WTC11 (cell line): ENCODE measurements around the gene THEMIS2. TPM values are rescaled to one million over a fixed set of nuclear protein-coding genes. Genes with fewer than 3 reads are reported as not detected.

Source experiments
- ATAC-seq: fragments of 200-7000 bp; cut with Tn5 transposase; 2 replicates; pipeline ENCODE4 v1.10.0; 2021; ENCODE audit warnings: mild to moderate bottlenecking, moderate library complexity
- CTCF ChIA-PET: fragments of 300-600 bp; sonication (Branson Sonifier 250); formaldehyde crosslinking; loops from one replicate; lab custom pipeline; 2021; ENCODE audit warnings: antibody characterized with exemption; lab: Charles Lee
- POLR2A ChIA-PET: fragments of 350-600 bp; sonication (Branson Sonifier 250); formaldehyde crosslinking; loops from one replicate; lab custom pipeline; 2021; ENCODE audit warnings: antibody characterized with exemption; lab: Charles Lee
- DNase-seq: peaks from one replicate; pipeline ENCODE4 v3.0.0; 2021; ENCODE audit warnings: low spot score
- H3K27ac Mint-ChIP-seq: 2 replicates; pipeline ENCODE4 v1.8.0; 2021; ENCODE audit warnings: mixed read lengths
- H3K27me3 Mint-ChIP-seq: 2 replicates; pipeline ENCODE4 v1.8.0; 2021; ENCODE audit warnings: low read depth, mild to moderate bottlenecking, moderate library complexity, mixed read lengths
- H3K36me3 Mint-ChIP-seq: 2 replicates; pipeline ENCODE4 v1.8.0; 2021; ENCODE audit warnings: mixed read lengths
- H3K4me1 Mint-ChIP-seq: 2 replicates; pipeline ENCODE4 v1.8.0; 2022; ENCODE audit warnings: mixed read lengths
- H3K4me3 Mint-ChIP-seq: 2 replicates; pipeline ENCODE4 v1.8.0; 2021; ENCODE audit warnings: mild to moderate bottlenecking, moderate library complexity, mixed read lengths
- H3K9me3 Mint-ChIP-seq: 2 replicates; pipeline ENCODE4 v1.8.0; 2021; ENCODE audit warnings: mixed read lengths
- ELF4 ChIP-seq: sonication (generic); formaldehyde crosslinking; IDR thresholded peaks from 2 replicates; pipeline ENCODE4 v1.8.1; 2022; ENCODE audit warnings: low read depth, mild to moderate bottlenecking, moderate library complexity, missing genetic modification reagents
- EMX1 ChIP-seq: fragments of 250-450 bp; sonication (Bioruptor Pico); IDR thresholded peaks from 2 replicates; pipeline ENCODE4 v1.8.0; 2021; ENCODE audit warnings: mild to moderate bottlenecking
- FOXJ3 ChIP-seq: sonication (generic); formaldehyde crosslinking; IDR thresholded peaks from 2 replicates; pipeline ENCODE4 v1.9.0; 2021; ENCODE audit warnings: missing genetic modification reagents, mild to moderate bottlenecking, borderline replicate concordance
- GABPB1 ChIP-seq: sonication (generic); formaldehyde crosslinking; IDR thresholded peaks from 2 replicates; pipeline ENCODE4 v1.8.1; 2023; ENCODE audit warnings: mild to moderate bottlenecking, missing genetic modification reagents
- IRF2 ChIP-seq: sonication (generic); formaldehyde crosslinking; IDR thresholded peaks from 2 replicates; pipeline ENCODE4 v1.8.0; 2022; ENCODE audit warnings: low read depth, missing genetic modification reagents, borderline replicate concordance
- KAT7 ChIP-seq: sonication (generic); formaldehyde crosslinking; IDR thresholded peaks from 2 replicates; pipeline ENCODE4 v1.8.1; 2023; ENCODE audit warnings: missing genetic modification reagents, mild to moderate bottlenecking, borderline replicate concordance
- MYBL2 ChIP-seq: sonication (generic); formaldehyde crosslinking; IDR thresholded peaks from 2 replicates; pipeline ENCODE4 v1.8.1; 2023; ENCODE audit warnings: mild to moderate bottlenecking, moderate library complexity, missing genetic modification reagents
- NFATC4 ChIP-seq: fragments of 250-450 bp; sonication (Bioruptor Pico); IDR thresholded peaks from 2 replicates; pipeline ENCODE4 v1.9.0; 2021; ENCODE audit warnings: mild to moderate bottlenecking
- NR2C2 ChIP-seq: sonication (generic); formaldehyde crosslinking; IDR thresholded peaks from 2 replicates; pipeline ENCODE4 v1.8.0; 2022; ENCODE audit warnings: mild to moderate bottlenecking, missing genetic modification reagents
- RELA ChIP-seq: sonication (generic); formaldehyde crosslinking; IDR thresholded peaks from 2 replicates; pipeline ENCODE4 v1.8.1; 2022; ENCODE audit warnings: missing genetic modification reagents, mild to moderate bottlenecking, borderline replicate concordance
- SOX15 ChIP-seq: fragments of 250-450 bp; sonication (Bioruptor Pico); IDR thresholded peaks from 2 replicates; pipeline ENCODE4 v1.9.0; 2021; ENCODE audit warnings: mild to moderate bottlenecking
- TCF7 ChIP-seq: sonication (generic); formaldehyde crosslinking; IDR thresholded peaks from 2 replicates; pipeline ENCODE4 v1.8.0; 2022; ENCODE audit warnings: mild to moderate bottlenecking, low read depth, missing genetic modification reagents, moderate library complexity
- TEAD4 ChIP-seq: sonication (generic); formaldehyde crosslinking; IDR thresholded peaks from 2 replicates; pipeline ENCODE4 v1.8.0; 2022; ENCODE audit warnings: mild to moderate bottlenecking, missing genetic modification reagents
- ZNF138 ChIP-seq: sonication (generic); formaldehyde crosslinking; conservative IDR thresholded peaks from 2 replicates; pipeline ENCODE4 v1.8.1; 2022; ENCODE audit warnings: mild to moderate bottlenecking, moderate library complexity, missing genetic modification reagents
- ZNF263 ChIP-seq: sonication (generic); formaldehyde crosslinking; IDR thresholded peaks from 2 replicates; pipeline ENCODE4 v1.8.1; 2022; ENCODE audit warnings: low read depth, mild to moderate bottlenecking, moderate library complexity, missing genetic modification reagents
- ZNF416 ChIP-seq: fragments of 250-450 bp; sonication (Bioruptor Pico); IDR thresholded peaks from 2 replicates; pipeline ENCODE4 v1.9.0; 2021; ENCODE audit warnings: mild to moderate bottlenecking, inconsistent platforms
- total RNA-seq: library from RNA; stranded (reverse); gene quantifications from 3 replicates; pipeline ENCODE4 v1.2.3, GENCODE V29; 2021
- TF ChIP-seq, protein P1 (sequence below): fragments of 250-450 bp; sonication (Bioruptor Pico); IDR thresholded peaks from 2 replicates; pipeline ENCODE4 v1.9.0; 2021; ENCODE audit warnings: mild to moderate bottlenecking
- TF ChIP-seq, protein P2 (sequence below): sonication (generic); formaldehyde crosslinking; IDR thresholded peaks from 2 replicates; pipeline ENCODE4 v1.8.1; 2023; ENCODE audit warnings: mild to moderate bottlenecking, missing genetic modification reagents, moderate library complexity
- TF ChIP-seq, protein P3 (sequence below): fragments of 200-600 bp; IDR thresholded peaks from 2 replicates; pipeline ENCODE4 v1.8.0; 2022; ENCODE audit warnings: antibody characterized with exemption
- TF ChIP-seq, protein P4 (sequence below): fragments of 250-450 bp; sonication (Bioruptor Pico); IDR thresholded peaks from 2 replicates; pipeline ENCODE4 v1.9.0; 2021; ENCODE audit warnings: moderate library complexity, mild to moderate bottlenecking, inconsistent platforms, borderline replicate concordance
- TF ChIP-seq, protein P5 (sequence below): sonication (generic); formaldehyde crosslinking; conservative IDR thresholded peaks from 2 replicates; pipeline ENCODE4 v1.8.1; 2023; ENCODE audit warnings: mild to moderate bottlenecking, low read depth, missing genetic modification reagents, moderate library complexity
- TF ChIP-seq, protein P6 (sequence below): sonication (generic); formaldehyde crosslinking; IDR thresholded peaks from 2 replicates; pipeline ENCODE4 v1.8.0; 2022; ENCODE audit warnings: mild to moderate bottlenecking, missing genetic modification reagents
- TF ChIP-seq, protein P7 (sequence below): sonication (generic); formaldehyde crosslinking; IDR thresholded peaks from 2 replicates; pipeline ENCODE4 v1.8.1; 2023; ENCODE audit warnings: mild to moderate bottlenecking, missing genetic modification reagents

THEMIS2 gene
- total RNA-seq, 1 experiment from 2014 or later, result 12.7 TPM

DNA sequence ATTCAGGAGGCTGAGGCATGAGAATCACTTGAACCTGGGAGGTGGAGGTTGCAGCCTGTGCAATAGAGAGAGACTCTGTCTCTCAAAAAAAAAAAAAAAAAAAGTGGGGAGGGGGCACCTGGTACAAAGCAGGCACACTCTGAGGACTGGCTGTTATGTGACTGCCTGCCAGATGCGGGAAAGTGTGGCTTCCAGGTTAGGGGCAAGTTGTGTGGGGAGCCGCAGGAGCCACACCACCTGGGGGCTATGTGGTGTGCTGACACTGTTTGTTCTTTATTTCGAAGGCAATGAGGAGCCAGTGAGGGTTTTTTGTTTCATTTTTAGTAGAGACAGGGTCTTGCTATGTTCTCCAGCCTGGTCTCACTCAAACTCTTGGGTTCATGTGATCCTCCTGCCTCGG, 5.7 kb downstream of the THEMIS2 start:
- CTCF ChIA-PET, result interaction anchor here (0.7 to 1.2 kb wide), 3 partner anchors 209 to 1089 kb away, joined by 3 read pairs; no protein-coding TSS in a partner anchor
- TF ChIP-seq, protein P1, sequence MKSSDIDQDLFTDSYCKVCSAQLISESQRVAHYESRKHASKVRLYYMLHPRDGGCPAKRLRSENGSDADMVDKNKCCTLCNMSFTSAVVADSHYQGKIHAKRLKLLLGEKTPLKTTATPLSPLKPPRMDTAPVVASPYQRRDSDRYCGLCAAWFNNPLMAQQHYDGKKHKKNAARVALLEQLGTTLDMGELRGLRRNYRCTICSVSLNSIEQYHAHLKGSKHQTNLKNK (CRISPR knock-in tag), result no peak
- TF ChIP-seq, protein P2, sequence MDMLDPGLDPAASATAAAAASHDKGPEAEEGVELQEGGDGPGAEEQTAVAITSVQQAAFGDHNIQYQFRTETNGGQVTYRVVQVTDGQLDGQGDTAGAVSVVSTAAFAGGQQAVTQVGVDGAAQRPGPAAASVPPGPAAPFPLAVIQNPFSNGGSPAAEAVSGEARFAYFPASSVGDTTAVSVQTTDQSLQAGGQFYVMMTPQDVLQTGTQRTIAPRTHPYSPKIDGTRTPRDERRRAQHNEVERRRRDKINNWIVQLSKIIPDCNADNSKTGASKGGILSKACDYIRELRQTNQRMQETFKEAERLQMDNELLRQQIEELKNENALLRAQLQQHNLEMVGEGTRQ, result no peak
- TF ChIP-seq EMX1 (no peak), RELA (CRISPR knock-in tag) (no peak), NFATC4 (CRISPR knock-in tag) (no peak), SOX15 (no peak), ZNF263 (CRISPR knock-in tag) (no peak), NR2C2 (CRISPR knock-in tag) (no peak), TCF7 (CRISPR knock-in tag) (no peak), GABPB1 (CRISPR knock-in tag) (no peak), ZNF416 (CRISPR knock-in tag) (no peak)
- TF ChIP-seq, protein P3, sequence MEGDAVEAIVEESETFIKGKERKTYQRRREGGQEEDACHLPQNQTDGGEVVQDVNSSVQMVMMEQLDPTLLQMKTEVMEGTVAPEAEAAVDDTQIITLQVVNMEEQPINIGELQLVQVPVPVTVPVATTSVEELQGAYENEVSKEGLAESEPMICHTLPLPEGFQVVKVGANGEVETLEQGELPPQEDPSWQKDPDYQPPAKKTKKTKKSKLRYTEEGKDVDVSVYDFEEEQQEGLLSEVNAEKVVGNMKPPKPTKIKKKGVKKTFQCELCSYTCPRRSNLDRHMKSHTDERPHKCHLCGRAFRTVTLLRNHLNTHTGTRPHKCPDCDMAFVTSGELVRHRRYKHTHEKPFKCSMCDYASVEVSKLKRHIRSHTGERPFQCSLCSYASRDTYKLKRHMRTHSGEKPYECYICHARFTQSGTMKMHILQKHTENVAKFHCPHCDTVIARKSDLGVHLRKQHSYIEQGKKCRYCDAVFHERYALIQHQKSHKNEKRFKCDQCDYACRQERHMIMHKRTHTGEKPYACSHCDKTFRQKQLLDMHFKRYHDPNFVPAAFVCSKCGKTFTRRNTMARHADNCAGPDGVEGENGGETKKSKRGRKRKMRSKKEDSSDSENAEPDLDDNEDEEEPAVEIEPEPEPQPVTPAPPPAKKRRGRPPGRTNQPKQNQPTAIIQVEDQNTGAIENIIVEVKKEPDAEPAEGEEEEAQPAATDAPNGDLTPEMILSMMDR, result no peak
- TF ChIP-seq, protein P4, sequence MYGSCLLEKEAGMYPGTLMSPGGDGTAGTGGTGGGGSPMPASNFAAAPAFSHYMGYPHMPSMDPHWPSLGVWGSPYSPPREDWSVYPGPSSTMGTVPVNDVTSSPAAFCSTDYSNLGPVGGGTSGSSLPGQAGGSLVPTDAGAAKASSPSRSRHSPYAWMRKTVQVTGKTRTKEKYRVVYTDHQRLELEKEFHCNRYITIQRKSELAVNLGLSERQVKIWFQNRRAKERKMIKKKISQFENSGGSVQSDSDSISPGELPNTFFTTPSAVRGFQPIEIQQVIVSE (CRISPR knock-in tag), result no peak
- H3K9me3 Mint-ChIP-seq, result no peaks in the 10 kb centered on the region
- peaks cover 3% of the 10 kb centered on the region for H3K4me1 Mint-ChIP-seq
- H3K27ac Mint-ChIP-seq, result no peak overlapping the region
- H3K27me3 Mint-ChIP-seq, result peaks cover 2% of the 10 kb centered on the region
- POLR2A ChIA-PET, result interaction anchor here (0.6 kb wide), 1 partner anchor 198 kb away, joined by 9 read pairs; no protein-coding TSS in a partner anchor
- ATAC-seq (no peak), DNase-seq (no peak)
- H3K36me3 Mint-ChIP-seq, result 0 out of 2 replicates have a peak, but pooled peaks cover 3% of the 10 kb centered on the region
- H3K4me3 Mint-ChIP-seq, result no peak overlapping the region

DNA sequence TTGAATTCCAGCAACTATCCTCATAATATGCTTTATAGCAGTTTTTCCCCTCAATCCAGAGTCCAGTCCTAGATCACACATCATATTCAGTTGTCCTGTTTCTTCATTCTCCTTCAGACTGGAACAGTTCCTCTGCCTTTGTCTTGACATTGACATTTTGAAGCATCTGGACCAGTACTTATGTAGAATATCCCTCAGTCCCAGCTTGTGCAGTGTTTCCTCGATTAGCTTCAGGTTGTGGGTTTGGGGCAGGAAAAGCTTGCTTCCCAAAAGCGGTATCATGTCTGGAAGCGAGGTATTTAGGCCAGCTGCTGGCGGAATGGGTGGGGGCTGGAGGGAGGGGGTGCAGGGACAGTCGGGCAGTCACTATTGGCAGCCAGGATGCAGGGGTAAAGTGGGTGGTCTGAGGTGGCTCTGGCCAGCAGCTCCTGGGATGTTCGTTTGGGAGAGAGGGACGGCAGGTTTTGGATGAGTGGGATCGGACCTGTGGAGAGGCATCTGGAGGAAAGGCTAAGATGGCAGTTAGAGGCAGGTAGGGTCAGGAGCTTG, 6.5 kb downstream of the THEMIS2 start:
- no peaks in the 10 kb centered on the region for H3K4me1 Mint-ChIP-seq
- no peaks in the 10 kb centered on the region for H3K27me3 Mint-ChIP-seq
- ATAC-seq (no peak), DNase-seq (no peak)
- no peaks in the 10 kb centered on the region for H3K9me3 Mint-ChIP-seq
- no peak for TF ChIP-seq IRF2
- TF ChIP-seq KAT7 (CRISPR knock-in tag), result no peak
- TF ChIP-seq, protein P5, sequence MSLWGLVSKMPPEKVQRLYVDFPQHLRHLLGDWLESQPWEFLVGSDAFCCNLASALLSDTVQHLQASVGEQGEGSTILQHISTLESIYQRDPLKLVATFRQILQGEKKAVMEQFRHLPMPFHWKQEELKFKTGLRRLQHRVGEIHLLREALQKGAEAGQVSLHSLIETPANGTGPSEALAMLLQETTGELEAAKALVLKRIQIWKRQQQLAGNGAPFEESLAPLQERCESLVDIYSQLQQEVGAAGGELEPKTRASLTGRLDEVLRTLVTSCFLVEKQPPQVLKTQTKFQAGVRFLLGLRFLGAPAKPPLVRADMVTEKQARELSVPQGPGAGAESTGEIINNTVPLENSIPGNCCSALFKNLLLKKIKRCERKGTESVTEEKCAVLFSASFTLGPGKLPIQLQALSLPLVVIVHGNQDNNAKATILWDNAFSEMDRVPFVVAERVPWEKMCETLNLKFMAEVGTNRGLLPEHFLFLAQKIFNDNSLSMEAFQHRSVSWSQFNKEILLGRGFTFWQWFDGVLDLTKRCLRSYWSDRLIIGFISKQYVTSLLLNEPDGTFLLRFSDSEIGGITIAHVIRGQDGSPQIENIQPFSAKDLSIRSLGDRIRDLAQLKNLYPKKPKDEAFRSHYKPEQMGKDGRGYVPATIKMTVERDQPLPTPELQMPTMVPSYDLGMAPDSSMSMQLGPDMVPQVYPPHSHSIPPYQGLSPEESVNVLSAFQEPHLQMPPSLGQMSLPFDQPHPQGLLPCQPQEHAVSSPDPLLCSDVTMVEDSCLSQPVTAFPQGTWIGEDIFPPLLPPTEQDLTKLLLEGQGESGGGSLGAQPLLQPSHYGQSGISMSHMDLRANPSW (CRISPR knock-in tag), result no peak
- TF ChIP-seq, protein P1 (CRISPR knock-in tag), result no peak
- TF ChIP-seq, protein P6, sequence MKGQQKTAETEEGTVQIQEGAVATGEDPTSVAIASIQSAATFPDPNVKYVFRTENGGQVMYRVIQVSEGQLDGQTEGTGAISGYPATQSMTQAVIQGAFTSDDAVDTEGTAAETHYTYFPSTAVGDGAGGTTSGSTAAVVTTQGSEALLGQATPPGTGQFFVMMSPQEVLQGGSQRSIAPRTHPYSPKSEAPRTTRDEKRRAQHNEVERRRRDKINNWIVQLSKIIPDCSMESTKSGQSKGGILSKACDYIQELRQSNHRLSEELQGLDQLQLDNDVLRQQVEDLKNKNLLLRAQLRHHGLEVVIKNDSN (CRISPR knock-in tag), result no peak
- TF ChIP-seq FOXJ3 (CRISPR knock-in tag), result no peak
- TF ChIP-seq TEAD4 (CRISPR knock-in tag), result no peak
- no peak for TF ChIP-seq MYBL2 (CRISPR knock-in tag)
- no peak for TF ChIP-seq ELF4 (CRISPR knock-in tag)
- TF ChIP-seq, protein P7, sequence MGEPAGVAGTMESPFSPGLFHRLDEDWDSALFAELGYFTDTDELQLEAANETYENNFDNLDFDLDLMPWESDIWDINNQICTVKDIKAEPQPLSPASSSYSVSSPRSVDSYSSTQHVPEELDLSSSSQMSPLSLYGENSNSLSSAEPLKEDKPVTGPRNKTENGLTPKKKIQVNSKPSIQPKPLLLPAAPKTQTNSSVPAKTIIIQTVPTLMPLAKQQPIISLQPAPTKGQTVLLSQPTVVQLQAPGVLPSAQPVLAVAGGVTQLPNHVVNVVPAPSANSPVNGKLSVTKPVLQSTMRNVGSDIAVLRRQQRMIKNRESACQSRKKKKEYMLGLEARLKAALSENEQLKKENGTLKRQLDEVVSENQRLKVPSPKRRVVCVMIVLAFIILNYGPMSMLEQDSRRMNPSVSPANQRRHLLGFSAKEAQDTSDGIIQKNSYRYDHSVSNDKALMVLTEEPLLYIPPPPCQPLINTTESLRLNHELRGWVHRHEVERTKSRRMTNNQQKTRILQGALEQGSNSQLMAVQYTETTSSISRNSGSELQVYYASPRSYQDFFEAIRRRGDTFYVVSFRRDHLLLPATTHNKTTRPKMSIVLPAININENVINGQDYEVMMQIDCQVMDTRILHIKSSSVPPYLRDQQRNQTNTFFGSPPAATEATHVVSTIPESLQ (CRISPR knock-in tag), result no peak
- no peak for TF ChIP-seq GABPB1 (CRISPR knock-in tag)
- TF ChIP-seq ZNF138, result no peak
- TF ChIP-seq, protein P2, result no peak
- no peak overlapping the region for H3K4me3 Mint-ChIP-seq
- no peak overlapping the region for H3K27ac Mint-ChIP-seq
- POLR2A ChIA-PET, result no interaction called here
- CTCF ChIA-PET, result no interaction called here
- H3K36me3 Mint-ChIP-seq, result 0 out of 2 replicates have a peak, but pooled peaks cover 3% of the 10 kb centered on the region
